ENCODE measurements around the gene FOSL2. TPM values are rescaled to one million over a fixed set of nuclear protein-coding genes. Genes with fewer than 3 reads are reported as not detected.

FOSL2 gene
- total and polyA plus RNA-seq, 10 of the 15 experiments (the other 5 are each of a cell fraction or from before 2014, with no cell fraction given): 0.05 to 1.3 (median 0.34) TPM

GRCh38 chr2:28405537-28405936 is 12.9 kb downstream of the FOSL2 start:
- H3K4me2 ChIP-seq (ENCODE audit: control insufficient read depth, insufficient read depth): no peak overlapping the region
- TF ChIP-seq RBBP5 (conservative IDR thresholded peaks at IDR 0.05) (no peak), CBFB (IDR thresholded peaks at IDR 0.05; ENCODE audit: low read depth) (no peak), TCF7 (IDR thresholded peaks at IDR 0.05; ENCODE audit: borderline replicate concordance) (no peak), JUND (IDR thresholded peaks at IDR 0.05; ENCODE audit: low read depth, low read length) (no peak), SRF (IDR thresholded peaks at IDR 0.05; ENCODE audit: low read depth in 2 of 2, low read length in 2 of 2) (no peak), HDAC2 (IDR thresholded peaks at IDR 0.05) (no peak), EZH2 (IDR thresholded peaks at IDR 0.05; ENCODE audit: borderline replicate concordance, control insufficient read depth, low read depth, low read length) (no peak), CHD1 (IDR thresholded peaks at IDR 0.05; ENCODE audit: low read depth, low read length) (no peak), SUZ12 (IDR thresholded peaks at IDR 0.05; ENCODE audit: unreplicated experiment) (no peak), IKZF2 (IDR thresholded peaks at IDR 0.05) (no peak), ATF2 (IDR thresholded peaks at IDR 0.05; ENCODE audit: low read length) (no peak), CHD2 (IDR thresholded peaks at IDR 0.05; ENCODE audit: borderline replicate concordance, low read depth, low read length) (no peak), CTCF (IDR thresholded peaks at IDR 0.05 in 2 of 3, conservative IDR thresholded peaks at IDR 0.05 in 1 of 3; ENCODE audit: control insufficient read depth in 2 of 3, extremely low read depth in 1 of 3, insufficient read depth in 1 of 3, low read depth in 3 of 3, low read length in 3 of 3) (no peak), PKNOX1 (IDR thresholded peaks at IDR 0.05) (no peak), ZBTB11 (CRISPR knock-in tag; IDR thresholded peaks at IDR 0.05) (no peak), ZZZ3 (IDR thresholded peaks at IDR 0.05; ENCODE audit: control insufficient read depth, insufficient read length, low read depth) (no peak)
- H3K9ac ChIP-seq (ENCODE audit: control insufficient read depth, insufficient read depth, low read length): no peak overlapping the region
- no peaks in the 10 kb centered on the region for H3K9me3 ChIP-seq (replicated peaks; ENCODE audit: control insufficient read depth, insufficient read depth, low read length)
- no peak overlapping the region for H3K4me3 ChIP-seq
- H4K20me1 ChIP-seq (ENCODE audit: control insufficient read depth, insufficient read depth): no peaks in the 10 kb centered on the region
- H3K36me3 ChIP-seq (ENCODE audit: control insufficient read depth in 2 of 2, insufficient read depth in 2 of 2, low read length in 1 of 2): no peaks in the 10 kb centered on the region
- intact Hi-C loops (cut with micrococcal nuclease; ENCODE audit: unreplicated experiment): no loop called here
- H3K79me2 ChIP-seq (ENCODE audit: control insufficient read depth, insufficient read depth, low read length): no peaks in the 10 kb centered on the region
- WGBS (ENCODE audit: insufficient coverage, insufficient replicate concordance, low lambda C conversion rate, missing lambda C conversion rate): 67% methylated on average over 3 of the region's 3 CpGs
- no peak overlapping the region for H2AFZ ChIP-seq (ENCODE audit: control insufficient read depth, low read depth, low read length)
- ChIA-PET CTCF (no interaction called here), SMC1A (ENCODE audit: uncharacterized antibody, unreplicated experiment) (no interaction called here), RAD21 (ENCODE audit: unreplicated experiment) (no interaction called here), POLR2A (no interaction called here)
- no peak overlapping the region for H3K27ac ChIP-seq (ENCODE audit: control insufficient read depth, insufficient read depth)
- in situ Hi-C loops (cut with MboI): no loop called here
- H3K27me3 ChIP-seq (replicated peaks in 1 of 2; ENCODE audit: control insufficient read depth in 2 of 2, insufficient read depth in 2 of 2, low read length in 1 of 2): no peaks in the 10 kb centered on the region
- ATAC-seq (no peak), DNase-seq (ENCODE audit: low read depth, low spot score) (no peak), FAIRE-seq (no peak)
- no TSS peak for BruUV-seq (replicated peaks)
- no peaks in the 10 kb centered on the region for H3K4me1 ChIP-seq (ENCODE audit: control insufficient read depth, insufficient read depth, low read length)

Data from GM12878 (cell line).